HS-5 (cell line): Measurements from ENCODE around the gene HNRNPA0.

Experiments
- DNase-seq: peaks from one replicate; pipeline ENCODE4 v3.0.0-alpha.2; 2012; ENCODE audit warnings: low read depth

Gene HNRNPA0

DNA sequence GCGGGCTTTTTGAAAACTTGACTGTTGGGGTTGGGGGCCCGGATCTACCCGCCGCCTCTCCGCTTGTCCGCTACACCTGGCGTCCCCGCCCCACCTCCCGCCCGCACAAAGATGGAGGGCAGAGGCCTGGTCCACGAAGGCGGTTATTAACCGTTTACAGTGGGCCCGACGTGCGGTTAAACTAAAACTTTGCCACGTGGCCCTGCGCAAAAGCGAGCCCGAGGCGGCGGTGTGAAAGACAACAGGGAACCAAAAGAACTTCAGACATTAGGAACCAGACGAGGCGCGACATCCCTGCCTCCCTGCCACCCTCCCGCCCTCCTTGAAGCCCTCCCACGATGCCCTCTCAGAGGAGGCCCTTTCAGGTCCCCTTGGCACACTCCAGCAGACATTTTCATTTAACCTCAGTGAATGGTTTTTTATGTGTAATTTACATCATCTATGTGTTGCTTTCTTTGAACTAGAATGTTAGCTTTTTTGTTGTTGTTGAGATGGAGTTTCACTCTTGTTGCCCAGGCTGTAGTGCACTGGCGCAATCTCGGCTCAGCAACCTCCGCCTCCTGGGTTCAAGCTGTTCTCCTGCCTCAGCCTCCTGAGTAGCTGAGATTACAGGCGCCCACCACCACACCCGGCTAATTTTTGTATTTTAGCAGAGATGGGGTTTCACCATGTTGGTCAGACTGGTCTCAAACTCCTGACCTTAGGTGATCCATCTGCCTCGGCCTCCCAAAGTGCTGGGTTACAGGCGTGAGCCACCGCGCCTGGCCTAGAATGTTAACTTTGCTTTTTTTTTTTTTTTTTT is 999 bp upstream of the HNRNPA0 start:
- DNase-seq: no peak

DNA sequence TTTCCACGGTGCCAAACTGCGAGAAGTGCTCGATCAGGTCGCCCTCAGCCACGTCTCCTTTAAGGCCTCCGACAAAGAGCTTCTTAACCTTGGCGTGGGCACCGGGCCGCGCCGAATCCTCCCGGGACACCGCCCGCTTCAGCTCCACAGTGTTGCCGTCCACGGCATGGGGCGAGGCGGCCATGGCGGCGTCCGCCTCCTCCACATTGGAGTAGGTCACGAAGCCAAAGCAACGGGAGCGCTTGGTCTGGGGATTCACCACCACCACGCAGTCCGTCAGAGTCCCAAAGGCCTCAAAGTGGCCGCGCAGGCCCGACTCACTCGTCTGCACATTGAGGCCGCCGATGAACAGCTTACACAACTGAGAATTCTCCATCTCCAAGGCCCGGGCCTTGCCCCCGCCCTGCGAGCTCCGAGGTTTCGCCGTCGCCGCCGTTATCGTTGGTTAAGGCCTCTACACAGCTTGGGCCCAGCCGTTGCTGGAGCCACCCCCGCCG is 424 bp downstream of the HNRNPA0 start:
- no peak for DNase-seq

- no peak for DNase-seq
These were observed 1.1 kb downstream of the HNRNPA0 start for GRCh38 chr5:137752905-137753690.

DNA sequence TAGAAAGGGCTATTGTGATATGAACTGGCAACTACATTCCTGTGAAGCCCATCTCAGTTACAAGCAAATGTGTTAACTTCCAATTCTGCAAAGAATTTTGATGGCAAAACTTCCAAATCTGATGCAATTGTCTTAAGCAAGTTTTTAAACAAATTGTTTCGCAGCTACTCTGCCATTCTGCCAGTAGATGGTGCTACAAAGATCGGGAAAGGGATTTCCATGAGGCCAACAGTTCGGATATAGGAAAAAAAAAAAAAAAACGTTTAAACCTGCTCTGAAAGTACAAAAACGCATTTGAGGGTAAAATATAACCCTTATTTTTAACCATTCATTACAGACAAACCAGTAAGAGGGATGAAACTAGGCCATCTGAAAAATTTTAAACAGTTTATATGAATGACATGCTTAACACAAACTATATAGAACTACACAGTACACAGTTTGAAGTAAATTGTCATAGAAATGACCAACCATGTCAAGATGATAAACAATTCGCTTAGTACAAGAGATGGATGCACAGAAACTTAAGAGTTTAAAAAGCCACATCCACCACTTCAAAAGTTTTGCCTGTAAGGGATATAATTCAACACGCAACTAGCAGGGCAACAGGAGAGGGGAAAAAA is 2.2 kb downstream of the HNRNPA0 start:
- peak; percentile 62 for DNase-seq

DNA sequence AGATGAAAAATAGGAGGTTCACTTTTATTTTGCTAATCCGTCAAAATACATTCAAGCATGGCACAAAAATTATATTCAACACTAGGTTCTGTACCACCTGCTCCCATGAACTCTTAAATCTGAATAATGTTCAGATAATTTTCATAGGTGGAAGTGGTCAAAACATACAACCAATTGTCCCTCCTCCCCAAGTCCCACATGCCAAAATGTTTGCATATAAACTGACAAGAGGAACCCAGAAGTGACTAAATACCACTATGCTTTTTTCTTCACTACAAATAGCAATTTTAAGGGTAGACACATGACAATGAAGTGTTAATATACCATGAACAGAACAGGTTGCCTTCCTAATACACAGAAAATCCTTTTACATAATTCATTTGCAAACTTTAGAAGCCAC is 3.7 kb downstream of the HNRNPA0 start:
- DNase-seq: no peak

DNA sequence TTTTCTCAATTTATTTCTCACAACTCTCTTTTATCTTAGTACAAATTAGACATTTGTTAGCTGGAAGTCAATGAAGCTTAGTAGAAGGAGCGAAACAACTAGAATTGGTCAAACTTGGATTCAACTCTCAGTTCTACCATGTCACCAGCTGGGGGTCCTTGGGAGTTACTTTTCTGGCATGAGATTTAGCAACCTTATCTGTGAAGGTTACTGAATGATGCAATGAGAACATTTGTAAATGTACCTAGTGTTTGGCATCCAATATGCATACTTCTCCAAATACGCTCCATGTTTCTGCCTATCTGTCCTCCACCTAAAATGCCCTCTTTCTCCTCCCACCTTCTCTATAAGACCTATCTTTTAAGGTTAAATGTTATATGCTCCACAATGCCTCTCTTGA is 6.3 kb downstream of the HNRNPA0 start:
- DNase-seq: no peak

GRCh38 chr5:137743031-137743640 is 11.0 kb downstream of the HNRNPA0 start:
- DNase-seq: no peak

DNA sequence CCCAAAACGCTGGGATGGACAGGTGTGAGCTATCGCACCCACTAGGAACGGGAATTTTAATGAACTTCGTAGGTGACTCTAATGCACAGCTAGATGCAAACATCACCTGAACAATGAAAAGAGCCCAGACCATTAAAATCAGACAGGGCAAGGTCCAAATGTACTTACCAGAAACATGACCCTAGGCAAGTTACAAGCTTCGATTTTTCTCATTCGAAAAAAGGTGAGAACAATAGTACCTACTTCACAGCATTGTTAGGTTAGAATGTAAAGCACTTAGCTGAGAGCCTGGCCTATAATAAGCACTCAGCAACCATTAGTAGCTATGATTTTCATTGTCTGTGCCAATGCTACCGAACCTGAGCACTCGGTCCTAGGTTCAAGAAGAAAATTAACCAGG is 12.4 kb downstream of the HNRNPA0 start:
- no peak for DNase-seq

- no peak for DNase-seq
These were observed 14.4 kb downstream of the HNRNPA0 start for GRCh38 chr5:137739737-137740136.

- DNase-seq: no peak
These were observed 15.2 kb downstream of the HNRNPA0 start for GRCh38 chr5:137738947-137739346.

DNA sequence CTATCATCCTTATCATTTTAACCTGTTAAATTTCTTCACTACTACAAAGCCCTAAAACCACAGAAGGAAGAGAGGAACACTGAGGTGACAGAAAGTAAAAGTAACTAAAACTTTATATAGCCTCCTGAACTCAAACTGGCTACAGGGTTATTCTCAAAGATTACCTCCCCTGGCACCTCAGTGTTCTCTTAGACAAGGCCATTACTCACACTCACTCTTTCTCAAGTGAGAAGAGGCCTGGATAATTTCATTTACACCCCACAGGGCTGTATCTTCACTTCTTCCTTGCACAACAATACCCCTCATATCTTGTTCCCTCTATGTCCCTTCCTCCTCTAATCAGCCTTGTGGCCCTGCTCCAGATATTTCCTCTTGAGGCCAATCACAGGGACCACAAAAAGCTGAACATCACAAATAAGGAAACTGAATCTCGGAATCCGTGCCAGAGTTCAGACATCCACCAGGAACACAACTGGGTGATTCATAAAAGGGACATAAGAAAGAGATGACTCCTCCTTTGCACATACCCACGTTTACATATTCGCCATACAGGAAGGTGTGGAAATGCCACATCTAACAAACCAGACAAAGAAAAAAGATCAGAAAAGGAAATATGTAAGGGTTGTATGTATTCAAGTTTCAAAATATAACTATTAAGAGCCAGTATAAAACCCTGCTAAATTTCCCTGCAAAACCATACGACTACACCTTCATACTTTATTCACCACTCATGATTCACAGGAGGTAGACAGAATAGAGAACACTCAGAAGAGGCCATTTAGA is 16.6 kb downstream of the HNRNPA0 start:
- DNase-seq: peak; percentile 38

DNA sequence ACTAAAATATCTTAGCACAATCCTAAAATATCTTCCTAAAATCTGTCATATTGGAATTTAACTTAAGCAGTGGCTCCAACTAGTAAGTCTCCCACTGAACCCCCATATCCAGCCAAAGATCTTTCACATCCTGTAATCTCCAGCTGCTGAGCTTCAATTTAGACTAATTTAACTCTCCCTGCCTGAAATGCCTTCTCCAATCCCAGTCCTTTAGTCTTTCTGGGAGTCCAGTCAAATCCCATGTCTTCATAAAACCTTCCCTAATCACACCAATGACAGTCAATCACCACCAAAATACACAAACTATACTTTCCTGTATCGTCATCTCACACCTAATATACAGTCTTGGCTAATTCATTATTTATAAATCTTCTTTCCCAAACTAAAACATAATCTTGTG is 17.7 kb downstream of the HNRNPA0 start:
- no peak for DNase-seq

- no peak for DNase-seq
These were observed 18.4 kb downstream of the HNRNPA0 start, which contains the start of gene KLHL3 for GRCh38 chr5:137735555-137736284. KLHL3 (minus strand) TSS chr5:137736089; CDS start chr5:137735646, 443 bp downstream.

GRCh38 chr5:137734962-137735554 is 19.1 kb downstream of the HNRNPA0 start:
- DNase-seq: no peak

GRCh38 chr5:137734331-137734730 is 19.8 kb downstream of the HNRNPA0 start:
- no peak for DNase-seq

- no peak for DNase-seq
These were observed 20.2 kb downstream of the HNRNPA0 start for GRCh38 chr5:137733922-137734321.

GRCh38 chr5:137733006-137733405 is 21.2 kb downstream of the HNRNPA0 start:
- DNase-seq: no peak

GRCh38 chr5:137731176-137731575 is 23.0 kb downstream of the HNRNPA0 start:
- no peak for DNase-seq

GRCh38 chr5:137730336-137730735 is 23.8 kb downstream of the HNRNPA0 start:
- DNase-seq: peak; percentile 40

- DNase-seq: no peak
These were observed 26.1 kb downstream of the HNRNPA0 start for GRCh38 chr5:137728048-137728447.
